Esophagus muscularis mucosa (tissue), 3 donors: Measurements from ENCODE around the gene AIG1.

ENCODE experiments used
- CTCF ChIP-seq, 3 experiments: fragments of 200-600 bp in 2 of 3; fragments of 450-650 bp in 1 of 3; sonication (generic) in 2 of 3; IDR thresholded peaks; one replicate each; pipeline ENCODE4 v1.5.1; 2017 to 2019; ENCODE audit warnings: antibody characterized with exemption in 3 of 3, mild to moderate bottlenecking in 2 of 3, moderate library complexity in 1 of 3
- POLR2A ChIP-seq: fragments of 450-650 bp; IDR thresholded peaks from one replicate; pipeline ENCODE4 v1.6.1; 2017; ENCODE audit warnings: antibody characterized with exemption, moderate library complexity, mild to moderate bottlenecking, low read depth
- POLR2AphosphoS5 ChIP-seq, 2 donors: sonication (generic); formaldehyde crosslinking; IDR thresholded peaks; one replicate each; pipeline ENCODE4 v1.6.1; 2017; ENCODE audit warnings: antibody characterized with exemption in 2 of 2

DNA sequence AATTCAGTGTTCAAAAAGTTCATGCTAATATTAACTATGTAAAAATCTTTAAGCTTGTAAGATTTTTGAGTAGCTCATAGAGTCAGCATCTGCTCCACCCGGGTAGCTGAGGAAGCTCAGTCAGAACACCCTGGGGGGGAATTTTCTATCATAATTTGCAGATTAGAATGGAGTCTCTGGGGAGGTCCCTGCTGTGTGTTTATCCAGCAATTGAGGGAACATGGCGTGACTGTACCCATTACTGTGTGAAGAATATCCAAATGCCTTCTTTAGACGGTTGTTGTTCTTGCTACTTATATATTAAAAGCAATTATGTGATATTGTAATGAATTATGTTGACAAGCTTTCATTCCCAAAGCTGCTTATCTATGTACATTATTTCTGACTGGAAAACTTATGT lies 64.8 kb downstream of the AIG1 start:
- TF ChIP-seq CTCF (IDR thresholded peaks at IDR 0.05) (no peak), POLR2AphosphoS5 (IDR thresholded peaks at IDR 0.05) (no peak), POLR2A (no peak)
